NCI-H345 treated with DMSO at 0.1 percent for 48 hours (cell line): Measurements from ENCODE around the gene NKAIN2.
"Not testable (repeated sequence)": the region's sequence is repeated elsewhere in the genome, so short reads cannot be mapped to it uniquely, and the experiment has no call there.

ENCODE experiments used
- DNase-seq: peaks from one replicate; lab custom pipeline; 2025; ENCODE audit not compliant: unreplicated experiment; lab: John Stamatoyannopoulos, UW

The NKAIN2 gene

DNA sequence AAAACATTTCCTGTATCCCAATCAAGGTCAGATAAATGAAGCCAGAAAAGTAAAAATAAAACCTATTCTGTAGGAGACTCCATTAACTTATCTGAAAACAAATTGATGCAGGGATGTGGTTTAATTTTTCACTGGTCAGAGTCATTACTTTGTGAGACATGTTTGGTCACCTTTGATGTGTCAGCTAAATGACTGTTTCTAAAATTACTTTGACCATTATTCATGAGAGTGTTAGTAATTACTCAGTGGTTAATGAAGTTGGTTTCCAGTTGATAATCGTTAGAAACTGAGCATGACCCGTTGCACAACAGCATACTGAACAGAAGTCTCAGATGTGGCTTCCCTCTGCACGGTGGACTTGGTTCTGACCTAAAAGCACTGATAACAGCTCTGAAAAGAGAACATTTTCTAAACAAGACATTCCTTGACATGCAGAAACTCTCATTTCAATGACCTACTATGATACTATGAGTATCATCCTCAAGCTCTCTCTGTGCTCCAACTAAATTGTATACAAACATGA, 748.1 kb downstream of the NKAIN2 start:
- no peak for DNase-seq

DNA sequence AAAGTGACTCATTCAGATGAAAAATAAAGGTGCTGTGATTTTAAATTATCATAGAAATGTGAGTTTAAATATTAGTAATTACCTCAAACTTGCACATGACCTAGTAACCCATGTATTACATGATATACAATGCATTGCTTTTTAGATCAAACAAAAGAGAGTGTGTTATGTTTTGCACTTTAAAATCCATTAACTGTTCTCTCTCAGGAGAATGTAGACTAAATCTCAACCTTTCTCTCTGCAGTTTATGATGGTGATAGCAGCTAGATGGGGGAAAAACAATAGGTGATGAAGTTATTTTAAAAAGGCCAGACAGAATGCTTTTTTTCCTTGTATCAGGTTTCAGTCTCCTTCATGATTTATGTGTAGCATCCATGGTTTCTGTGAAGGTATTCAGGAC, 754.2 kb downstream of the NKAIN2 start:
- DNase-seq = no peak

DNA sequence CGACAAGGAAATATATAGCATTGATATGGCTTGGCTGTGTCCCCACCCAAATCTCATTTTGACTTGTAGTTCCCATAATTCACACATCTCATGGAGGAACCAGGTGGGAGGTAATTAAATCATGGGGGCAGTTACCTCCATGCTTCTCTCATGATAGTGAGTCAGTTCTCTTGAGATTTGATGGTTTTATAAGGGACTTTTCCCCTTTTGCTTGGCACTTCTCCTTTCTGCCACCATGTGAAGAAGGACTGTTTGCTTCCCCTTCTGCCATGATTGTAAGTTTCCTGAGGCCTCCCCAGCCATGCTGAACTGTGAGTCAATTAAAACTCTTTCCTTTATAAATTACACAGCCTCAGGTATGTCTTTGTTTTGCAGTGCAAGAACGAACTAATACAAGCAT, 756.4 kb downstream of the NKAIN2 start:
- DNase-seq = not testable (repeated sequence)

GRCh38 chr6:124560873-124561567, 757.4 kb downstream of the NKAIN2 start:
- no peak for DNase-seq

DNA sequence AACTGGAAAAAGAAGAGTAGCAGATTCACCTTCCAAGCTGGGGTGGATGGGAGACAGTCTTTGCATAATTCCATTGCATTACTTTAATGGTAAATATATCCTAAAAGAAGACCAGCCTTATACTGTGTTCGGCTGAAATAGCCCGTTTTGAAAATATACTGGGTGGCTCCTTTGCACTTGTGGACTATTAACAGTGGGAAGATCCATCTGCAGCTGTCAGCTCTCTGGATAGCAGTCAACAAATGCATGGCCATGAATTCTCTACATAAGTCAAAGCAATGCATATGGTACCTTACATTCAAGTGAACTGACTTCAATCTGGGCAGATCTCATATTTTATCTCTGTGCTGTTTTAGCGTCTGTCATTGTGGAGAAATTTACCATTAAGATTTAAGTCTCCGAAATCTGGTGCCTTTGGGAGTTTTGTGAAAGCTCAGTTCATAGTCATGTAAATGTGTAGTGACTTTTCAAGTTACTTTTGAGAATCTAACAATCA, 758.0 kb downstream of the NKAIN2 start:
- DNase-seq = no peak

DNA sequence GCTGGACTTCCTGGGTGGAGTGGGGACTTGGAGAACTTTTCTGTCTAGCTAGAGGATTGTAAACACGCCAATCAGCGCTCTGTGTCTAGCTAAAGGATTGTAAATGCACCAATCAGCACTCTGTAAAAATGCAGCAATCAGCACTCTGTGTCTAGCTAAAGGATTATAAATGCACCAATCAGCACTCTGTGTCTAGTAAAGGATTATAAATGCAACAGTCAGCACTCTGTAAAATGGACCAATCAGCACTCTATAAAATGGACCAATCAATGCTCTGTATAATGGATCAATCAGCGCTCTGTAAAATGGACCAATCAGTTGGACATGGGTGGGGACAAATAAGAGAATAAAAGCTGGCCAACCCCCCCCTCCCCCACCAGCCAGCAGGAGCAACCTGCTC, 760.5 kb downstream of the NKAIN2 start:
- not testable (repeated sequence) for DNase-seq

GRCh38 chr6:124567401-124567800, 763.7 kb downstream of the NKAIN2 start:
- DNase-seq = no peak

DNA sequence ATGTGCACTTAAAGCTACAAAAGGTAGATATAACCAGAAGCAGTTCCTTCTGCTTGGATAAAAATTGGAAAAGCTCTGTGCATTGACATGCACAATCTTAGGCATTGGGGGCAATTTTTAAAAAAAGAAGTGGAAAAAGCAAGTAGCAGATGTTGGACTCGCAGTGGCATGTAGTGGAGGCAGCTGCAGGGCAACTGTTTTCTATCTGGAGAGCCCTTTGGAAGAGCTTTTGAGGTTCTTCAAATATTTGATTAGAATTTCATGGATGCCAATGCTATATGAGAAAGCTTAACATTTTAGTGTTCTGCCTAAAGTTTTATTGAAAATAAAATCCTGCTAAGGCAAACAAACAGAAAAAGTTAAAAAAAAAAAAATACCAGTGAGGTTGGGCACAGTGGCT, 770.3 kb downstream of the NKAIN2 start:
- peak; percentile 63 for DNase-seq

DNA sequence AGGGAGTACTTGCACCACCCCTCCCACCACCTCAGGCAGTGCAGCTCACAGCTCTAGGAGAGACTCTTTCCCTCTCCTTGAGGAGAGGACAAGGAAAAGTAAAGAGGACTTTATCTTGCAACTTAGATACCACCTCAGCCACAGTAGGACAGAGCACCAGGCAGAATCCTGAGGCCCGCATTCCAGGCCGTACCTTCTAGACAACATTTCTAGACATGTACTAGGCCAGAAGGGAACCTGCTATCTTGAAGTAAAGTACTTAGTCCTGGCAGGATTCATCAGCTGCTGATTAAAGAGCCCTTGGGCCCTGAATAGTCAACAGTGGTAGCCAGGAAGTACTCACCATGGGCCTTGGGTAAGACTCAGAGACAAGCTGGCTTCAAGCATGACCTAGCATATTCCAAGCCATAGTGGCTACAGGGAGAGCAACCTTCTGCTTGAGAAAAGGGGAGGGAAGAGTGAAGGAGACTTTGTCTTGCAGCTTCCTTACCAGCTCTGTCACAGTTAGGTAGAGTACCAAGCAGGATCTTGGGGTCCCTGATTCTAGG, 774.1 kb downstream of the NKAIN2 start:
- no peak for DNase-seq

GRCh38 chr6:124590001-124590400, 786.3 kb downstream of the NKAIN2 start:
- DNase-seq = no peak

DNA sequence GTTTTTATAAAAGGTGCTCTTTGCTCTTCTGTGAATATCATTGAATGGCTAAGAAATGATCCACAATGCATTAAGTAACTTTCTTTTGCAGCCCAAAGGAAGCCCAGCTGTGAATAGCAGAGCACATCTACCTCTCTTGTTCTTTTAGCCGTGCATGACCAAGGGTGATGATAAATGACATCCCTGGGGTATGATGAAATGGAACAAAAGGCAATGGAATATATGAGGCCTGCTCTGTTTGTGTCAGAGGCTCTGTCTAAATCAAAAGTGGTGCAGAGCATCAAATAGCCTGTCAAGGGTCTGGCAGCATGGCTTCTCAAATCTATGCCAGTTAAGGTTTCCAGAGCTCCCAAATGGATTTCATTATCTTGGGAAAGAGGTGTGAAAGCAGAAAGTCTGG, 796.0 kb downstream of the NKAIN2 start:
- peak; percentile 79 for DNase-seq

GRCh38 chr6:124604719-124605118, 801.1 kb downstream of the NKAIN2 start:
- DNase-seq = no peak

GRCh38 chr6:124607119-124607627, 803.5 kb downstream of the NKAIN2 start:
- DNase-seq = no peak

- no peak for DNase-seq
Measured at GRCh38 chr6:124613031-124613430, 809.4 kb downstream of the NKAIN2 start.

GRCh38 chr6:124622351-124622750, 818.7 kb downstream of the NKAIN2 start:
- DNase-seq = no peak

DNA sequence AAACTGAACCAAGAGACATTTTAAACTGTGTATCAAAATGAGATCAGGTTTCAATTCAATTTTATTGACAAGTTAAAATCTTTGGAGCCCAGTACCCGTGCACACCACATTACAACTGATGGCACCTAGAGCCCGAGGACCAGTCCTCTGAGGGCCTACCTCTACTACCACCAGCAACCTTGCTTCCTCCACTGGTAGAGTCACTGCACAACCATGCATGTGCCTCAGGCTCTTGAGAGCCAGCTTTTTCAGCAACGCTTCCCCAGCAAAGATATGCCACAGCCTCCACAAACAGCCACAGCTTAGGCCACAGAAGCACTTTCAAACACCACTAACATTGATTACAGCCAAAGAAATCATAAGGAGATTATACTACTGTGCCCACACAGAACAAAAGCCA, 830.0 kb downstream of the NKAIN2 start:
- DNase-seq = no peak

GRCh38 chr6:124640432-124640831, 836.8 kb downstream of the NKAIN2 start:
- DNase-seq = no peak

- DNase-seq = no peak
Measured at GRCh38 chr6:124655866-124656265, 852.2 kb downstream of the NKAIN2 start.

GRCh38 chr6:124658053-124658452, 854.4 kb downstream of the NKAIN2 start:
- no peak for DNase-seq

DNA sequence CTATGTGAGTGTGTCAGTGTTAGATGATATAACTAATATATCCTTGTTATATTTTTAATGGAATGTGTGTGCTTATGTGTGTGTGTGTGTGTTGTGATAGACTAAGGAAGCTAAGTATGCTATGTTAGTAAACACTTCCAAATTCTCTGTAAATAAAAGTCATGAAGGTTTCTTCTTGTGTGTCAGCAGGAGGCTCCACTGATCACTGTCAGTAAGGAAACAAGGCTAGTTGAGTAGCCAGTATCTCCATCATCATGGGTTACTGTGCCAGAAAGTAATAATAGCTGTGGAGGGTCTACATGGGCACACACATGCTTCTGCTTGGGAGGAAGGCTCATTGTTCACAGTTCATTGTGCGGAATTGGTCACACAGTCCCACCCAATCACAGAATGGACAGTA, 855.8 kb downstream of the NKAIN2 start:
- DNase-seq = no peak

- DNase-seq = no peak
Measured at GRCh38 chr6:124660185-124660584, 856.5 kb downstream of the NKAIN2 start.

DNA sequence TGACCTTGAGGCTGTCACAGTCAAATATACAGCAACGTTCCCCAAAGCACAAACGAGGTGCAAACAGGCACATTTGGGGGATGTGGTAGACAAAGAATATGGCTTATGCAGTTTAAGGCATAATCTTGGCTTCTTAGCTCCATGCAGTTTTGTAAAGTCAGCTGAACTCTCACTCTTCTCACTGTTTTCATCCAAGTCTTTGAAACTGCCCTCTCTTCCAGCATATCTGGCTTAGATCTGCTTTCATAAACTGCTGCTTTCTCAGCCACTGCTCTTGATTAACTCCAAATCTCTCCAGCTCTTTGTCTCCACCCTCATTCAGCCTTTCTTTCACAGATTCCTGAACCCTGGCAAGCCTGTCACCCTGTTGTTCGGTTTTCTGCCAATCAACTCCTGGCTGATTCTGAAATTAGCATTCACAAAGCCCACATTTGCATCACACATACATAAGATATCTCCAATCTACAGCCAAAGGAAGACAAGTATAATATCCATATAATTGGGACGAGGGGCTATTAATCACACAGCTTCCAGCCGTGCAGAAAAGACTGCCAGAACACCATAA, 857.5 kb downstream of the NKAIN2 start:
- no peak for DNase-seq
